Progenitor cell of endocrine pancreas (in vitro differentiated cells): ENCODE measurements around the gene TFAP2A. TPM values are rescaled to one million over a fixed set of nuclear protein-coding genes. Genes with fewer than 3 reads are reported as not detected.

Experiments
- DNase-seq: peaks from one replicate; pipeline ENCODE4 v3.0.0; 2021; ENCODE audit warnings: low spot score; ENCODE audit not compliant: unreplicated experiment
- H3K27ac Mint-ChIP-seq: 2 replicates; pipeline ENCODE4 v1.8.0; 2021; ENCODE audit warnings: mild to moderate bottlenecking, moderate library complexity, mixed read lengths
- H3K27me3 Mint-ChIP-seq: 2 replicates; pipeline ENCODE4 v1.8.0; 2021; ENCODE audit warnings: mixed read lengths
- H3K36me3 Mint-ChIP-seq: 2 replicates; pipeline ENCODE4 v1.8.0; 2022; ENCODE audit warnings: mixed read lengths; ENCODE audit not compliant: insufficient read depth
- H3K4me1 Mint-ChIP-seq: 2 replicates; pipeline ENCODE4 v1.8.0; 2021; ENCODE audit warnings: low read depth, mixed read lengths
- H3K4me3 Mint-ChIP-seq: 2 replicates; pipeline ENCODE4 v1.8.0; 2021; ENCODE audit warnings: low read depth, mild to moderate bottlenecking, moderate library complexity, mixed read lengths
- H3K9me3 Mint-ChIP-seq: 2 replicates; pipeline ENCODE4 v1.8.0; 2021; ENCODE audit warnings: low read depth, mixed read lengths
- long read RNA-seq: library from polyadenylated mRNA; unstranded; transcript quantifications from one replicate; pipeline ENCODE4 v2.0.0, GENCODE V29; 2020
- total RNA-seq: library from RNA; stranded (reverse); gene quantifications from 2 replicates; pipeline ENCODE4 v1.2.1, GENCODE V29; 2021
- TF ChIP-seq, protein P1 (sequence below): fragments of 200-600 bp; sonication (generic); IDR thresholded peaks from one replicate; pipeline ENCODE4 v1.5.0; 2021; ENCODE audit warnings: antibody characterized with exemption, mild to moderate bottlenecking; ENCODE audit not compliant: unreplicated experiment

The TFAP2A gene
- total RNA-seq: 4.7 and 10.0 TPM in 2 replicates
- long read RNA-seq: 0 reads

DNA sequence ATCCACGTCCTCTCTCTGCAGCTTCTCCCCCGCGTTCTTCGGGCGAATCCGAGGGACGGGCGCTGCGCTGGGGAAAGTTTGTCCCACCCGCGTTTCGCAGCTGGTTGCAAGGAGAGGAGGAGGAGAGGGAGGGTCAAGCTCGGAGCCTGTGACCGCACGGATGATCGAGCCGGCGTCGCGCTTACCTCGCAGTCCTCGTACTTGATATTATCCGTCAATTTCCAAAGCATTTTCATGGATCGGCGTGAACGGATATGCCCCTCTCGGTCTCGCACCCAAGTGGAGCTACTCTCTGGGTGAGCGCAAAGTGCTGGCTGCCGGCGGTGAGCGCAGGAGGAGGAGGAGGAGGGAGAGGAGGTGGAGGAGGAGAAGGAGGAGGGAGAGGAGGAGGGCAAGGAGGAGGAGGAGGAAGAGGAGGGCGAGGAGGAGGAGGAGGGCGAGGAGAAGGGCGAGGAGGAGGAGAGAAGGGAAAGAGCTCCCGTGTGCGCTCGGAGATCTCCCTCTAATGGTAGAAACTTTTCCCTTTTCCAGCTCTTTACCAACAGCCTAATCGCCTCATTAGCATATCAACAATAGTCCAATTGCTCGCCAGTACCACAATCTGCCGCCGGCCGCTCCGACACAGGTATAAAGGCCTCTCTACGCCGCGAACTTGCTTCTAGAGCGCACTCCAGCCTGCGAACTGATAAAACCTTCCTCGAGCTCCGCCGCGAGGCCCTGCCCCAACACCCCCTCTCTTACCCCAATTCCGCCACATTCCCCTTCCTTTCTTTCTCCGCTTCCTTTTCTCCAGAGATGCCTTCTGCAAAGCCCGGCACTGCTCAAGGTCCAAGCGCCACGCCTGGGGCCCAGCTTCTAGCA lies at the start of gene TFAP2A:
Gene TFAP2A, minus strand, starts transcription at position 319 of the 861 bp plus-strand sequence. Its CDS starts 83 bp downstream, at position 236.
- peak within 1 kb of the TSS; percentile 72 for H3K4me3 Mint-ChIP-seq
- H3K36me3 Mint-ChIP-seq: no peaks in the 10 kb centered on the region
- H3K27me3 Mint-ChIP-seq: peaks cover 94% of the 10 kb centered on the region
- H3K9me3 Mint-ChIP-seq: no peaks in the 10 kb centered on the region
- DNase-seq: no peak
- peak within 1 kb of the TSS; percentile 88 for H3K27ac Mint-ChIP-seq
- TF ChIP-seq, protein P1, sequence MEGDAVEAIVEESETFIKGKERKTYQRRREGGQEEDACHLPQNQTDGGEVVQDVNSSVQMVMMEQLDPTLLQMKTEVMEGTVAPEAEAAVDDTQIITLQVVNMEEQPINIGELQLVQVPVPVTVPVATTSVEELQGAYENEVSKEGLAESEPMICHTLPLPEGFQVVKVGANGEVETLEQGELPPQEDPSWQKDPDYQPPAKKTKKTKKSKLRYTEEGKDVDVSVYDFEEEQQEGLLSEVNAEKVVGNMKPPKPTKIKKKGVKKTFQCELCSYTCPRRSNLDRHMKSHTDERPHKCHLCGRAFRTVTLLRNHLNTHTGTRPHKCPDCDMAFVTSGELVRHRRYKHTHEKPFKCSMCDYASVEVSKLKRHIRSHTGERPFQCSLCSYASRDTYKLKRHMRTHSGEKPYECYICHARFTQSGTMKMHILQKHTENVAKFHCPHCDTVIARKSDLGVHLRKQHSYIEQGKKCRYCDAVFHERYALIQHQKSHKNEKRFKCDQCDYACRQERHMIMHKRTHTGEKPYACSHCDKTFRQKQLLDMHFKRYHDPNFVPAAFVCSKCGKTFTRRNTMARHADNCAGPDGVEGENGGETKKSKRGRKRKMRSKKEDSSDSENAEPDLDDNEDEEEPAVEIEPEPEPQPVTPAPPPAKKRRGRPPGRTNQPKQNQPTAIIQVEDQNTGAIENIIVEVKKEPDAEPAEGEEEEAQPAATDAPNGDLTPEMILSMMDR: peak; percentile 16
- H3K4me1 Mint-ChIP-seq: peaks cover 30% of the 10 kb centered on the region

DNA sequence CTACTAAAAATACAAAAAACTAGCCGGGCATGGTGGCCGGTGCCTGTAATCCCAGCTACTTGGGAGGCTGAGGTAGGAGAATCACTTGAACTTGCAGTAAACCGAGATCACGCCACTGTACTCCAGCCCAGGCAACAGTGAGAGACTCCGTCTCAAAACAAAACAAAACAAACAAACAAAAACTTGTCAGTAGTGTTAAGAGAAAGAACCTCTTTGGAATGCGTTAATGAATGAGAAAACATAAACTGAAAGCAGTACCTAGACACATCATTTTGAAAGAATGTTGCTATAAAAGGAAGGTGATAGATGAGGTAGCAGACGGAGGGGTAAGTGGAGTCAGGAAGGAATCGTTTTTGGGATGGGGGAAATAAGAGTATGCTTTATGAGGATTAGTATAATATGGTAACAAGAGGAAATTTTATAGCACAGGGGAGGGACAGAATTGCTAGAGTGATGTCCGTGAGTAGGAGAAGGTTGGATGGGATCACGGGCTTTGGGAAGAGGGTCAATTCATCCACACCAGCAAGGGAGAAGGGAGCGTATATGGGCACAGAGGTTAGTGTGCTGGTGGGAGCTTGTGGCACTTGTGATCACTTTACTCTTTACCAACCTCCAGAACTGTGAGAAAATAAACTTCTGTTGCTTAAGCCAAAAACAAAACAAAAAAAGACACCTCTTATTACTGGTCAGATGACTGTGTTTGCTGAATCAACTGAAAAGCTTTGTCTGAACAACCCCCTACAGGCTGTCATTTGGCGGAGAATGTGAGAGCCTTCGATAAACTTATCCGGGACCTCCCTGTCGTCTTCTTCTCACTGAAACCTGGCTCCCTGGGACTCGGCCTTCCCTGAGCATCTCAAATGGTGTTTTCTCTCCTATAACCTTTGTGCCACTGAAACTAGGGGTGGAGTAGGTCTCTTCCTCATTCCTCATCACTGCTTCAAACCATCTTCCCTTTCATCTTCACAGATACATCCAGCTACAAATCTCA lies 48.9 kb upstream of the TFAP2A start:
- Mint-ChIP-seq H3K9me3 (no peaks in the 10 kb centered on the region), H3K36me3 (no peaks in the 10 kb centered on the region), H3K27ac (no peak overlapping the region), H3K4me3 (no peak overlapping the region), H3K4me1 (no peaks in the 10 kb centered on the region), H3K27me3 (peaks cover 21% of the 10 kb centered on the region)
- DNase-seq: no peak
- TF ChIP-seq, protein P1: no peak

DNA sequence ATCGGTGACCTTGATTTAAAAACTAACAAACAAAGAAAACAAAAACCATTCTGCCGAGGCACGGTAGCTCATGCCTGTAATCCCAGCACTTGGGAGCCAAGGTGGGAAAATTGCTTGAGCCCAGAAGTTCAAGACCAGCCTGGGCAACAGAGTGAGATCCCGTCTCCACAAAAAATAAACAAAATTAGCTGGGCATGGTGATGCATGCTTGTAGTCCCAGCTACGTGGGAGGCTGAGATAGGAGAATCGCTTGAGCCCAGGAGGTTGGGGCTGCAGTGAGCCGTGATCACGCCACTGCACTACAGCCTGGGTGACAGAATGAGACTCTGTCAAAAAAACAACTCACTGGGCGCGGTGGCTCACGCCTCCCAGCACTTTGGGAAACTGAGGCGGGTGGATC lies 48.2 kb upstream of the TFAP2A start:
- DNase-seq: no peak
- no peak overlapping the region for H3K27ac Mint-ChIP-seq
- no peaks in the 10 kb centered on the region for H3K4me1 Mint-ChIP-seq
- no peaks in the 10 kb centered on the region for H3K36me3 Mint-ChIP-seq
- TF ChIP-seq, protein P1: no peak
- peaks cover 21% of the 10 kb centered on the region for H3K27me3 Mint-ChIP-seq
- H3K9me3 Mint-ChIP-seq: no peaks in the 10 kb centered on the region
- H3K4me3 Mint-ChIP-seq: no peak overlapping the region

- DNase-seq: no peak
- TF ChIP-seq, protein P1: no peak
- no peak overlapping the region for H3K4me3 Mint-ChIP-seq
- no peaks in the 10 kb centered on the region for H3K9me3 Mint-ChIP-seq
- no peak overlapping the region for H3K27ac Mint-ChIP-seq
- peaks cover 17% of the 10 kb centered on the region for H3K27me3 Mint-ChIP-seq
- no peaks in the 10 kb centered on the region for H3K4me1 Mint-ChIP-seq
- H3K36me3 Mint-ChIP-seq: no peaks in the 10 kb centered on the region
Measured at GRCh38 chr6:10461850-10462249, 47.0 kb upstream of the TFAP2A start.

DNA sequence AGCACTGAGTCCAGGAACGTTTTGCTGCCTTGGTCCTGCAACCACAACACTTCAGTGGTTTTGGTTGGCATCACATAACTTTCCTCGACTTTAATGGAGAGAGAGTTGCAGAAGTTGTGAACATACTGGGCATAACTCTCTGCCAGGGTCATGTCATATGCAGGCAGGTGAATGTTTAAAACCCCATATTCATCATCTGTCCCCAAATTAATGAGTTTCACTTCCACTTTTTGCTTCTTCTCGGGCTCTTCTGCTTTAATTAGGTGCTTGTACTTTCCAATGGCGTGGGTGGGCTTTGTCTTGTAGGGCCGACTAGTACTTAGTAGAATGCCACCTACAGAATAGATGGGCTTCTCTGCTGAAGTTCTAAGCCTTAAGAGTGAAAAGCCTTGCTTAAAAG lies 45.2 kb upstream of the TFAP2A start:
- Mint-ChIP-seq H3K9me3 (no peaks in the 10 kb centered on the region), H3K27ac (no peak overlapping the region), H3K4me1 (no peaks in the 10 kb centered on the region), H3K27me3 (peaks cover 17% of the 10 kb centered on the region), H3K36me3 (no peaks in the 10 kb centered on the region), H3K4me3 (no peak overlapping the region)
- TF ChIP-seq, protein P1: no peak
- no peak for DNase-seq
